ENCODE data around the gene KCTD12. TPM values are rescaled to one million over a fixed set of nuclear protein-coding genes. Genes with fewer than 3 reads are reported as not detected.

The KCTD12 gene
- total RNA-seq, 1 donor from 2014 or later, result 37.5 TPM

GRCh38 chr13:76887076-76887563 lies 915 bp upstream of the KCTD12 start:
- no peak for DNase-seq (ENCODE audit: low read depth)

- no peak for DNase-seq (ENCODE audit: low read depth)
Measured at GRCh38 chr13:76886005-76886291, 257 bp downstream of the KCTD12 start.

- peak; percentile 67 for DNase-seq (ENCODE audit: low read depth)
Measured at GRCh38 chr13:76885203-76886004, 801 bp downstream of the KCTD12 start.

GRCh38 chr13:76884907-76885202 lies 1.4 kb downstream of the KCTD12 start:
- no peak for DNase-seq (ENCODE audit: low read depth)

GRCh38 chr13:76884186-76884906 lies 1.9 kb downstream of the KCTD12 start:
- peak; percentile 46 for DNase-seq (ENCODE audit: low read depth)

- no peak for DNase-seq (ENCODE audit: low read depth)
Measured at GRCh38 chr13:76883236-76883635, 3.0 kb downstream of the KCTD12 start.

GRCh38 chr13:76882431-76882830 lies 3.8 kb downstream of the KCTD12 start:
- DNase-seq (ENCODE audit: low read depth), result no peak

- DNase-seq (ENCODE audit: low read depth), result no peak
Measured at GRCh38 chr13:76879883-76880270, 6.3 kb downstream of the KCTD12 start.

- DNase-seq (ENCODE audit: low read depth), result peak; percentile 63
Measured at GRCh38 chr13:76879203-76879882, 6.9 kb downstream of the KCTD12 start.

- DNase-seq (ENCODE audit: low read depth), result no peak
Measured at GRCh38 chr13:76878043-76878442, 8.2 kb downstream of the KCTD12 start.

GRCh38 chr13:76875271-76875815 lies 10.9 kb downstream of the KCTD12 start:
- DNase-seq (ENCODE audit: low read depth), result no peak

- no peak for DNase-seq (ENCODE audit: low read depth)
Measured at GRCh38 chr13:76874479-76874878, 11.7 kb downstream of the KCTD12 start.

- no peak for DNase-seq (ENCODE audit: low read depth)
Measured at GRCh38 chr13:76873445-76873844, 12.8 kb downstream of the KCTD12 start.

GRCh38 chr13:76872675-76873074 lies 13.5 kb downstream of the KCTD12 start:
- DNase-seq (ENCODE audit: low read depth), result no peak

GRCh38 chr13:76871432-76871831 lies 14.8 kb downstream of the KCTD12 start:
- no peak for DNase-seq (ENCODE audit: low read depth)

- DNase-seq (ENCODE audit: low read depth), result no peak
Measured at GRCh38 chr13:76868371-76868770, 17.8 kb downstream of the KCTD12 start.

- no peak for DNase-seq (ENCODE audit: low read depth)
Measured at GRCh38 chr13:76865996-76866503, 20.2 kb downstream of the KCTD12 start.

GRCh38 chr13:76865109-76865508 lies 21.1 kb downstream of the KCTD12 start:
- DNase-seq (ENCODE audit: low read depth), result no peak

- DNase-seq (ENCODE audit: low read depth), result no peak
Measured at GRCh38 chr13:76864259-76864658, 21.9 kb downstream of the KCTD12 start.

- DNase-seq (ENCODE audit: low read depth), result no peak
Measured at GRCh38 chr13:76863022-76863421, 23.2 kb downstream of the KCTD12 start.

GRCh38 chr13:76861859-76862258 lies 24.3 kb downstream of the KCTD12 start:
- DNase-seq (ENCODE audit: low read depth), result peak; percentile 46

GRCh38 chr13:76860706-76861105 lies 25.5 kb downstream of the KCTD12 start:
- peak; percentile 58 for DNase-seq (ENCODE audit: low read depth)
